MM.1S (cell line): ENCODE measurements around the gene WDR72.

ENCODE experiments used
- DNase-seq: peaks from one replicate; pipeline ENCODE4 v3.0.0-alpha.2; 2015
- H2AFZ ChIP-seq: fragments of 300-600 bp; sonication (generic); 2 replicates; pipeline ENCODE4 v1.6.0; 2016; ENCODE audit warnings: antibody characterized with exemption, low read length
- H3F3A ChIP-seq: fragments of 300-600 bp; sonication (generic); 2 replicates; pipeline ENCODE4 v1.6.1; 2016; ENCODE audit warnings: mild to moderate bottlenecking, antibody characterized with exemption, low read length, moderate library complexity, mixed read lengths; ENCODE audit not compliant: insufficient read depth
- H3K27ac ChIP-seq: fragments of 300-600 bp; sonication (generic); 2 replicates; pipeline ENCODE4 v1.5.1; 2016; ENCODE audit warnings: mild to moderate bottlenecking, low read length
- H3K27me3 ChIP-seq: fragments of 300-600 bp; sonication (generic); replicated peaks from 2 replicates; pipeline ENCODE4 v1.6.0; 2016; ENCODE audit warnings: low read length; ENCODE audit not compliant: insufficient read depth
- H3K36me3 ChIP-seq: fragments of 300-600 bp; sonication (generic); replicated peaks from 2 replicates; pipeline ENCODE4 v1.6.1; 2016; ENCODE audit warnings: mild to moderate bottlenecking, low read length, mixed read lengths; ENCODE audit not compliant: insufficient read depth
- H3K4me1 ChIP-seq: fragments of 300-600 bp; sonication (generic); 2 replicates; pipeline ENCODE4 v1.6.1; 2016; ENCODE audit warnings: low read length, mixed read lengths
- H3K4me2 ChIP-seq: fragments of 300-600 bp; sonication (generic); 2 replicates; pipeline ENCODE4 v1.6.0; 2016; ENCODE audit warnings: low read depth, low read length
- H3K4me3 ChIP-seq: fragments of 300-600 bp; sonication (generic); 2 replicates; pipeline ENCODE4 v1.5.1; 2016; ENCODE audit warnings: low read length, mixed read lengths
- H3K79me2 ChIP-seq: fragments of 300-600 bp; sonication (generic); 2 replicates; pipeline ENCODE4 v1.6.1; 2016; ENCODE audit warnings: mixed run types, low read length, mixed read lengths
- H3K9ac ChIP-seq: fragments of 300-600 bp; sonication (generic); 2 replicates; pipeline ENCODE4 v1.6.1; 2016; ENCODE audit warnings: low read length, mixed read lengths
- H3K9me2 ChIP-seq: fragments of 300-600 bp; sonication (generic); replicated peaks from 2 replicates; pipeline ENCODE4 v1.6.1; 2016; ENCODE audit warnings: mild to moderate bottlenecking, low read length, mixed read lengths; ENCODE audit not compliant: insufficient read depth
- H3K9me3 ChIP-seq: fragments of 300-600 bp; sonication (generic); replicated peaks from 2 replicates; pipeline ENCODE4 v1.6.1; 2016; ENCODE audit warnings: mild to moderate bottlenecking, low read length, mixed read lengths; ENCODE audit not compliant: insufficient read depth
- H4K20me1 ChIP-seq: fragments of 300-600 bp; sonication (generic); 2 replicates; pipeline ENCODE4 v1.6.1; 2016; ENCODE audit warnings: mild to moderate bottlenecking, low read length, moderate library complexity, mixed read lengths; ENCODE audit not compliant: insufficient read depth
- EZH2 ChIP-seq: fragments of 300-600 bp; sonication (generic); optimal IDR thresholded peaks from 2 replicates; pipeline ENCODE3; 2017; ENCODE audit warnings: low read depth, mild to moderate bottlenecking, antibody characterized with exemption, low read length, mixed read lengths
- EZH2phosphoT487 ChIP-seq: fragments of 300-600 bp; sonication (generic); IDR thresholded peaks from 2 replicates; pipeline ENCODE4 v1.6.1; 2018; ENCODE audit warnings: antibody characterized with exemption, low read length
- TF ChIP-seq, protein P1 (sequence below): fragments of 300-600 bp; sonication (generic); IDR thresholded peaks from 2 replicates; pipeline ENCODE4 v1.5.1; 2016; ENCODE audit warnings: antibody characterized with exemption, low read length, mixed read lengths

WDR72 gene

DNA sequence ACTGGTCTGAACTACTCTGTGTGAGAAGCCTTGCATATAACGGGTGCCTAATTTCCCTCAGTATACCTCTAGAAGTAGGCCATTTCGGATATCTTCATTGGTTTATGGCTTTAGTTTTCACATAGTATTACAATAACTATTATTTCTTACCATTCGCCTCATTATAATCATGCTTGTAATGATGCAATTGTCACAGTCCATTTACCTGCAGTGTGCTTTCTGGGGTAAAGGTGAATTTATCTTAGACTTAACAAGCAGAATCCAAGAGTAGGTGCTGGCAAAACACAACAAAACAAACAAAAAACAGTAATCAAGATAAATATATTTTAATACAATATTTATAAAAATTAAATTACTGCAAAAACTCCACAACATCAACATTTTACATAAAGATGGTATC lies 246.0 kb downstream of the WDR72 start:
- Histone ChIP-seq H3K4me3 (no peak overlapping the region), H3K79me2 (no peaks in the 10 kb centered on the region), H3F3A (no peaks in the 10 kb centered on the region), H3K27me3 (no peaks in the 10 kb centered on the region), H3K9me2 (no peaks in the 10 kb centered on the region), H3K9ac (no peak overlapping the region), H3K9me3 (no peaks in the 10 kb centered on the region), H3K4me1 (no peaks in the 10 kb centered on the region), H3K4me2 (no peak overlapping the region), H3K27ac (no peak overlapping the region), H4K20me1 (no peaks in the 10 kb centered on the region), H3K36me3 (no peaks in the 10 kb centered on the region), H2AFZ (no peak overlapping the region)
- TF ChIP-seq EZH2 (no peak), EZH2phosphoT487 (no peak)
- TF ChIP-seq, protein P1, sequence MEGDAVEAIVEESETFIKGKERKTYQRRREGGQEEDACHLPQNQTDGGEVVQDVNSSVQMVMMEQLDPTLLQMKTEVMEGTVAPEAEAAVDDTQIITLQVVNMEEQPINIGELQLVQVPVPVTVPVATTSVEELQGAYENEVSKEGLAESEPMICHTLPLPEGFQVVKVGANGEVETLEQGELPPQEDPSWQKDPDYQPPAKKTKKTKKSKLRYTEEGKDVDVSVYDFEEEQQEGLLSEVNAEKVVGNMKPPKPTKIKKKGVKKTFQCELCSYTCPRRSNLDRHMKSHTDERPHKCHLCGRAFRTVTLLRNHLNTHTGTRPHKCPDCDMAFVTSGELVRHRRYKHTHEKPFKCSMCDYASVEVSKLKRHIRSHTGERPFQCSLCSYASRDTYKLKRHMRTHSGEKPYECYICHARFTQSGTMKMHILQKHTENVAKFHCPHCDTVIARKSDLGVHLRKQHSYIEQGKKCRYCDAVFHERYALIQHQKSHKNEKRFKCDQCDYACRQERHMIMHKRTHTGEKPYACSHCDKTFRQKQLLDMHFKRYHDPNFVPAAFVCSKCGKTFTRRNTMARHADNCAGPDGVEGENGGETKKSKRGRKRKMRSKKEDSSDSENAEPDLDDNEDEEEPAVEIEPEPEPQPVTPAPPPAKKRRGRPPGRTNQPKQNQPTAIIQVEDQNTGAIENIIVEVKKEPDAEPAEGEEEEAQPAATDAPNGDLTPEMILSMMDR: no peak
- DNase-seq: no peak

DNA sequence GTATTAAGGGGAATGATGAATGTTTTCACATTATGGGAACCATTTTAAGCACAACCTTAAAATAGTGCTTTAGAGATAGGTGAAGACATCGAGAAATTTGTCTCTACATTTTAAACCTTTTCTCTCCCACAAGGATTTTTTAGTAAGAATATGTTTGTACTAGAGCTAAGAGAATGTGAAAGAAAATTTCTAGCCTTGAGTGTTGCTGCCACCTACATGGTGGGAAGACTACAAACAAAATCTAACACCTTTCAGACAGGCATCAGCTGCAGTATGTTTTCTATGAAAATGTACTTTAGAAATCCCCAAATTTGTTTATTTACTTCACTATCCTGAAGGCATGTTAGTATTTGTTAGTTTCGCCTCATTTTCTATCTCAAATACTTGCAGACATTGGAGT lies 247.4 kb downstream of the WDR72 start:
- no peak for TF ChIP-seq EZH2
- TF ChIP-seq EZH2phosphoT487: no peak
- TF ChIP-seq, protein P1: peak; percentile 20
- H4K20me1 ChIP-seq: no peaks in the 10 kb centered on the region
- H3K79me2 ChIP-seq: no peaks in the 10 kb centered on the region
- peak; percentile 9 for DNase-seq
- no peaks in the 10 kb centered on the region for H3K27me3 ChIP-seq
- H3K4me3 ChIP-seq: no peak overlapping the region
- no peaks in the 10 kb centered on the region for H3K9me2 ChIP-seq
- H3K27ac ChIP-seq: no peak overlapping the region
- H3K4me1 ChIP-seq: no peaks in the 10 kb centered on the region
- no peak overlapping the region for H3K9ac ChIP-seq
- no peak overlapping the region for H3K4me2 ChIP-seq
- no peaks in the 10 kb centered on the region for H3K36me3 ChIP-seq
- H3F3A ChIP-seq: no peaks in the 10 kb centered on the region
- H3K9me3 ChIP-seq: no peaks in the 10 kb centered on the region
- H2AFZ ChIP-seq: no peak overlapping the region

DNA sequence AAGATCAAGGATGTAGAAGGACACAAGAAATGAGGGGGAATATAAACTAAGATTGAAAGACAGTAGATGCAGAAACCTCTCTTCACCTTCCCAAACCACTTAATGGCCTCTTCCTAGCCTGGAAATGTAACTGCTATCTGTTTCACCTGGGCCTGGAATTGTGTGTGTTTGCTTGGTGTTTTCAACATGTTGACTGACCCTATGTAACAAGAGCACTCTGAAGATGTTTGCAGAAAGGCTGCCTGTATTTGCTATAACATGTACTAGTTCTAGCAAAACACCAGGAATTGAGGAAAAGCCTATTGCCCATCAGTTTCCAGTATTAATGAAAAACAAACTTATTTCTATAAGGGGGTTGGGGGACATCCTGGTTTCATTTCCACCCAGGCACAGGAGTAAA lies 248.3 kb downstream of the WDR72 start:
- TF ChIP-seq EZH2phosphoT487 (no peak), EZH2 (no peak)
- TF ChIP-seq, protein P1: no peak
- Histone ChIP-seq H4K20me1 (no peaks in the 10 kb centered on the region), H3K4me1 (no peaks in the 10 kb centered on the region), H3K4me2 (no peak overlapping the region), H2AFZ (no peak overlapping the region), H3K4me3 (no peak overlapping the region), H3K27me3 (no peaks in the 10 kb centered on the region), H3K27ac (no peak overlapping the region), H3K9me3 (no peaks in the 10 kb centered on the region), H3F3A (no peaks in the 10 kb centered on the region), H3K79me2 (no peaks in the 10 kb centered on the region), H3K9me2 (no peaks in the 10 kb centered on the region), H3K9ac (no peak overlapping the region), H3K36me3 (no peaks in the 10 kb centered on the region)
- DNase-seq: no peak
